Naive thymus-derived CD8-positive, alpha-beta T cell (primary cell): ENCODE results near the gene RAP1B. TPM values are rescaled to one million over a fixed set of nuclear protein-coding genes. Genes with fewer than 3 reads are reported as not detected.
A peak's percentile ranks its signal among the peaks of the same experiment; 100 is the strongest.

Source experiments
- ATAC-seq, 2 donors: fragments of 150-1000 bp; cut with Tn5 transposase in 1 of 2; sonication (Bioruptor Pico), chemical (Tn5 transposase) in 1 of 2; 1 replicate in 1 of 2; 2 replicates in 1 of 2; pipeline ENCODE4 v1.10.0; 2021; ENCODE audit warnings: mild to moderate bottlenecking in 2 of 2, moderate library complexity in 2 of 2
- POLR2A ChIA-PET: fragments of 350-600 bp; sonication (Branson Sonifier 250); formaldehyde crosslinking; loops from one replicate; lab custom pipeline; 2021; ENCODE audit warnings: antibody characterized with exemption; lab: Charles Lee
- DNase-seq, 10 donors: peaks; one replicate each; pipeline versions ENCODE4 v3.0.0 to v3.0.0-alpha.2; 2020 to 2022
- H3K27ac Mint-ChIP-seq, 10 donors: one replicate each; pipeline ENCODE4 v1.8.0; 2020 to 2022; ENCODE audit warnings: mild to moderate bottlenecking in 10 of 10, mixed read lengths in 10 of 10, moderate library complexity in 4 of 10, inconsistent platforms in 1 of 10
- H3K27me3 Mint-ChIP-seq, 5 donors: one replicate each; pipeline ENCODE4 v1.8.0; 2021 to 2022; ENCODE audit warnings: mixed read lengths in 5 of 5
- H3K36me3 Mint-ChIP-seq, 3 donors: one replicate each; pipeline ENCODE4 v1.8.0; 2020 to 2022; ENCODE audit warnings: mixed read lengths in 3 of 3, mild to moderate bottlenecking in 2 of 3, inconsistent platforms in 1 of 3
- H3K4me1 Mint-ChIP-seq, 4 donors: one replicate each; pipeline ENCODE4 v1.8.0; 2021 to 2022; ENCODE audit warnings: mixed read lengths in 4 of 4
- H3K4me3 Mint-ChIP-seq, 10 donors: one replicate each; pipeline ENCODE4 v1.8.0; 2020 to 2022; ENCODE audit warnings: mild to moderate bottlenecking in 10 of 10, mixed read lengths in 10 of 10, moderate library complexity in 6 of 10, inconsistent platforms in 1 of 10
- H3K9me3 Mint-ChIP-seq, 9 donors: one replicate each; pipeline ENCODE4 v1.8.0; 2020 to 2022; ENCODE audit warnings: mixed read lengths in 9 of 9, mild to moderate bottlenecking in 3 of 9, inconsistent platforms in 1 of 9, moderate library complexity in 1 of 9
- polyA plus RNA-seq, 3 donors: library from polyadenylated mRNA; unstranded; fragments of 300-500 nt; fragmentation: Illumina TruSeq; gene quantifications; one replicate each; pipeline ENCODE4 v1.2.3, GENCODE V29; 2021
- total RNA-seq, 8 experiments: library from RNA in 2 of 8; stranded (reverse) in 2 of 8; gene quantifications; one replicate each; pipeline ENCODE4 v1.2.3 and lab custom pipeline; 2021 to 2026

The RAP1B gene
- total and polyA plus RNA-seq, 5 experiments from 2014 or later: 254 to 708 (median 562) TPM

DNA sequence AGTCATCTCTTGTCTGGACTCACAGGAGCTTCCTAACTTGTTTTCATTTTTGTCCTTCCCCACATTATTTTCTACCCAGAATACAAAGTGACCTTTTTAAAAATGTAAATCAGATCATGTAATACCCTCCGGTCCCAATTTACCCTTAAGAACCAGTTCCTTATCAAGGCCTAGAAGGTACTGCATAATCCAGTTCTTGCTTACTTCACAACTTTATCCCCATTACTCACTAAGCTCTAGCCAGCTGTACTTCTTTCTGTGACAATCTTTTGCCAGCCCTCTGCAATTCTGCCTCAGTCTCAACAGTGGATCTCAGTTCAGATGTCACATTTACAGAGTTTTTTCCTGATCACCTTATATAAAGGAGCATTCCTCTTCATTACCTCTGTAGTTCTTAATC is 11.6 kb downstream of the RAP1B start:
- DNase-seq: no peak
- Mint-ChIP-seq H3K4me3 (peak overlapping the region; percentile 34 to 99 (median 66)), H3K4me1 (peaks cover 33 to 96% (median 90%) of the 10 kb centered on the region in 4 donors), H3K27me3 (no peaks in the 10 kb centered on the region), H3K9me3 (peaks cover 0 to 4% (median 0%) of the 10 kb centered on the region in 9 donors), H3K27ac (peak overlapping the region; percentile 37 to 98 (median 76)), H3K36me3 (peaks cover 16 to 73% (median 25%) of the 10 kb centered on the region in 3 donors)
- POLR2A ChIA-PET: interaction anchor here (1.3 kb wide), 1 partner anchor 31 kb away, joined by 3 read pairs; no protein-coding TSS in a partner anchor
- no peak for ATAC-seq

DNA sequence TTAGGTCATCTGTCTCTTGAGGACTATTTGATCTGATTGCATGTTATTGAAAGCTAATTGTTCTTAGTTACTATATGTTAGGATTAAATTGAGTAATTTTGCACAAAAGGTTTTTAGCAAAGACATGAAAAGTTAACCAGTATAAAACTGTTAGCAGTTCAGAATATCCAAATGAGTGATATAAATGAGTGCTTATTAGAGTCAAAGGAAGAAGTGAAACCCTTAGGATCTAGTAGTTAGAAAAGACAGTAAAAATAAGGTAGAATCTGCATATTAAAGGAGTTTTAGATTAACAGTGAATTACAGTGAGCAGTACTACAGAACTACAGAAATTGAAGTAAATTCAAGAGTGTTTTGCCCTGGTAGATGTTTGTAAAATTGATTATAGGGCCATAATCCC is 12.4 kb downstream of the RAP1B start:
- ATAC-seq: no peak
- Mint-ChIP-seq H3K4me1 (peaks cover 33 to 96% (median 88%) of the 10 kb centered on the region in 4 donors), H3K36me3 (peaks cover 21 to 75% (median 33%) of the 10 kb centered on the region in 3 donors), H3K27me3 (no peaks in the 10 kb centered on the region), H3K9me3 (peaks cover 0 to 11% (median 4%) of the 10 kb centered on the region in 9 donors), H3K27ac (peak overlapping the region; percentile 13 to 98 (median 73)), H3K4me3 (peak overlapping the region in 9 of 10 donors; percentile 2 to 99 (median 52))
- DNase-seq: no peak
- POLR2A ChIA-PET: interaction anchor here (0.8 to 1.3 kb wide), 2 partner anchors 29 to 31 kb away, joined by 3 read pairs; no protein-coding TSS in a partner anchor

- Mint-ChIP-seq H3K36me3 (peaks cover 21 to 72% (median 32%) of the 10 kb centered on the region in 3 donors), H3K4me3 (peak overlapping the region; percentile 8 to 99 (median 58)), H3K27ac (peak overlapping the region in 8 of 10 donors; percentile 70 to 98 (median 76)), H3K9me3 (peaks cover 0 to 15% (median 4%) of the 10 kb centered on the region in 9 donors), H3K4me1 (peaks cover 35 to 93% (median 84%) of the 10 kb centered on the region in 4 donors), H3K27me3 (no peaks in the 10 kb centered on the region)
- ATAC-seq: no peak
- no peak for DNase-seq
- POLR2A ChIA-PET: interaction anchor here (0.7 to 1.4 kb wide), 3 partner anchors 9 to 122 kb away, joined by 3 to 5 read pairs (median 3); no protein-coding TSS in a partner anchor
These were observed 13.3 kb downstream of the RAP1B start for GRCh38 chr12:68623984-68624383.

GRCh38 chr12:68624933-68625332 is 14.2 kb downstream of the RAP1B start:
- H3K9me3 Mint-ChIP-seq: peaks cover 0 to 15% (median 4%) of the 10 kb centered on the region in 9 donors
- peak overlapping the region in 9 of 10 donors; percentile 19 to 99 (median 45) for H3K4me3 Mint-ChIP-seq
- DNase-seq (no peak), ATAC-seq (peak in 1 of 2 donors; percentile 29)
- peaks cover 21 to 71% (median 31%) of the 10 kb centered on the region in 3 donors for H3K36me3 Mint-ChIP-seq
- H3K4me1 Mint-ChIP-seq: peaks cover 37 to 93% (median 83%) of the 10 kb centered on the region in 4 donors
- H3K27me3 Mint-ChIP-seq: no peaks in the 10 kb centered on the region
- POLR2A ChIA-PET: interaction anchor here (1.4 kb wide), 1 partner anchor 8 kb away, joined by 3 read pairs; no protein-coding TSS in a partner anchor
- peak overlapping the region in 9 of 10 donors; percentile 0 to 84 (median 58) for H3K27ac Mint-ChIP-seq

DNA sequence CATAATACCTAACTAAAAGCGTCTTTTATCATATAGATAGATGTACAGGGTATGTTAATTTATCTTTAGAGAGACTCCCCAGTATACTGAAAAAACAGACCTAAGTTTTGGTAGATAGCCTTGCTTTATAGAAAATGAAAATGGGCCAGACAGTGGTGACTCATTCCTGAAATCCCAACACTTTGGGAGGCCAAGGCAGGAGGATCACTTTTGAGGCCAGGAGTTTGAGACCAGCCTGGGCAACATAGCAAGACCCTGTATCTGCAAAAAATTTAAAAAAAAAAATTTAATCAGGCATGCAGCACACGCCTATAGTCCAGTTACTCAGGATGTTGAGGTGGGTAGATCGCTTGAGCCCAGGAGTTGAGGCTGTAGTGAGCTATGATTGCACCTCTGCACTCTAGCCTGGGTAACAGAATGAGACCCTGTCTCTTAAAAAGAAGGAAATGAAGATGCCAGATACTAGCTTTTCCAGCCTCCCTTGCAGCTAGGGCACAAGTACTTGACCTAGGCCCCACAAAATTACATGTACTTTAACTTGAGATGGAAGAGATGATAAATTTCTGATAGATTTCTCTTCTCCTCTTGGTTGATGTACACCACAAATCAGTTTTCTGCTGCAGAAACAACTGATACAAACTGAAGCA is 17.1 kb downstream of the RAP1B start:
- Mint-ChIP-seq H3K27ac (peak overlapping the region in 8 of 10 donors; percentile 24 to 80 (median 48)), H3K27me3 (no peaks in the 10 kb centered on the region), H3K36me3 (peaks cover 21 to 83% (median 34%) of the 10 kb centered on the region in 3 donors), H3K4me3 (peak overlapping the region in 7 of 10 donors; percentile 23 to 51 (median 37)), H3K4me1 (peaks cover 29 to 91% (median 83%) of the 10 kb centered on the region in 4 donors), H3K9me3 (peaks cover 0 to 15% (median 4%) of the 10 kb centered on the region in 9 donors)
- DNase-seq: no peak
- no peak for ATAC-seq
- POLR2A ChIA-PET: interaction anchor here (1.0 to 2.0 kb wide), 4 partner anchors 11 to 36 kb away, joined by 3 to 7 read pairs (median 4); partner anchors contain the start of gene RAP1B

DNA sequence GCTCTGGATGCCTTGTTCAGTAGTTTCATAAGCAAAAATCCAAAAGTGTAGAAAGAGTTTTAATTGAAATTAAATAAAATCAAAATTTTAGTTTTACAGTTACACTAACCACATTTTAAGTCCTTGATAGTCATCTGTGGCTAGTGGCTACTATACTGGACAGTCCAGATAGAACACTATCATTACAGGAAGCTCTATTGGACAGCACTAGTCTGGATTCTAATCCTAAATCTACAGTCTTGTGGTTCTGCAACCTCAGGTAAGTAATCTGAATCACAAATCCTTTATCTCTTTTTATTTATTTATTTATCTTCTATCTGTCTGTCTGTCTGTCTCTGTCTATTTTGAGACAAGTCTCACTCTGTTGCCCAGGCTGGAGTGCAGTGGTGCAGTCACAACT is 18.0 kb downstream of the RAP1B start:
- Mint-ChIP-seq H3K27me3 (no peaks in the 10 kb centered on the region), H3K4me3 (peak overlapping the region; percentile 49 to 85 (median 78)), H3K9me3 (peaks cover 0 to 15% (median 4%) of the 10 kb centered on the region in 9 donors), H3K36me3 (peaks cover 21 to 79% (median 34%) of the 10 kb centered on the region in 3 donors), H3K27ac (peak overlapping the region; percentile 57 to 93 (median 80)), H3K4me1 (peaks cover 27 to 91% (median 83%) of the 10 kb centered on the region in 4 donors)
- POLR2A ChIA-PET: interaction anchor here (0.8 to 2.0 kb wide), 5 partner anchors 12 to 47 kb away, joined by 3 to 7 read pairs (median 3); partner anchors contain the start of gene RAP1B
- ATAC-seq: no peak
- DNase-seq: no peak

- Mint-ChIP-seq H3K9me3 (peaks cover 0 to 15% (median 4%) of the 10 kb centered on the region in 9 donors), H3K27ac (peak overlapping the region; percentile 71 to 84 (median 80)), H3K4me3 (peak overlapping the region; percentile 42 to 80 (median 66)), H3K4me1 (peaks cover 33 to 92% (median 84%) of the 10 kb centered on the region in 4 donors), H3K36me3 (peaks cover 19 to 77% (median 31%) of the 10 kb centered on the region in 3 donors), H3K27me3 (no peaks in the 10 kb centered on the region)
- ATAC-seq: peak; percentile 15 to 23
- POLR2A ChIA-PET: no interaction called here
- no peak for DNase-seq
These were observed 19.4 kb downstream of the RAP1B start for GRCh38 chr12:68630050-68630449.

- H3K4me1 Mint-ChIP-seq: peaks cover 33 to 93% (median 85%) of the 10 kb centered on the region in 4 donors
- H3K9me3 Mint-ChIP-seq: peaks cover 0 to 15% (median 4%) of the 10 kb centered on the region in 9 donors
- H3K4me3 Mint-ChIP-seq: peak overlapping the region; percentile 42 to 80 (median 66)
- peak overlapping the region; percentile 28 to 84 (median 78) for H3K27ac Mint-ChIP-seq
- POLR2A ChIA-PET: no interaction called here
- DNase-seq (no peak), ATAC-seq (no peak)
- peaks cover 16 to 77% (median 27%) of the 10 kb centered on the region in 3 donors for H3K36me3 Mint-ChIP-seq
- H3K27me3 Mint-ChIP-seq: no peaks in the 10 kb centered on the region
These were observed 19.9 kb downstream of the RAP1B start for GRCh38 chr12:68630598-68630997.

- Mint-ChIP-seq H3K36me3 (peaks cover 16 to 75% (median 26%) of the 10 kb centered on the region in 3 donors), H3K4me3 (peak overlapping the region in 9 of 10 donors; percentile 30 to 76 (median 49)), H3K27ac (peak overlapping the region in 9 of 10 donors; percentile 34 to 84 (median 72)), H3K9me3 (peaks cover 0 to 15% (median 4%) of the 10 kb centered on the region in 9 donors), H3K4me1 (peaks cover 33 to 94% (median 83%) of the 10 kb centered on the region in 4 donors), H3K27me3 (no peaks in the 10 kb centered on the region)
- POLR2A ChIA-PET: interaction anchor here (0.6 to 1.0 kb wide), 2 partner anchors 19 to 273 kb away, joined by 3 to 5 read pairs; no protein-coding TSS in a partner anchor
- no peak for DNase-seq
- no peak for ATAC-seq
These were observed 20.5 kb downstream of the RAP1B start for GRCh38 chr12:68631227-68631626.

- H3K9me3 Mint-ChIP-seq: peaks cover 0 to 9% (median 1%) of the 10 kb centered on the region in 9 donors
- DNase-seq: no peak
- peaks cover 29 to 94% (median 78%) of the 10 kb centered on the region in 4 donors for H3K4me1 Mint-ChIP-seq
- ATAC-seq: no peak
- peaks cover 3 to 70% (median 14%) of the 10 kb centered on the region in 3 donors for H3K36me3 Mint-ChIP-seq
- POLR2A ChIA-PET: interaction anchor here (0.6 to 0.8 kb wide), 3 partner anchors 8 to 64 kb away, joined by 3 to 6 read pairs (median 3); no protein-coding TSS in a partner anchor
- H3K27me3 Mint-ChIP-seq: no peaks in the 10 kb centered on the region
- peak overlapping the region in 9 of 10 donors; percentile 12 to 74 (median 49) for H3K4me3 Mint-ChIP-seq
- H3K27ac Mint-ChIP-seq: peak overlapping the region; percentile 9 to 84 (median 74)
These were observed 21.8 kb downstream of the RAP1B start for GRCh38 chr12:68632486-68632885.

GRCh38 chr12:68633614-68634558 is 23.2 kb downstream of the RAP1B start:
- POLR2A ChIA-PET: interaction anchor here (0.6 to 1.1 kb wide), 2 partner anchors 16 to 47 kb away, joined by 3 read pairs; no protein-coding TSS in a partner anchor
- Mint-ChIP-seq H3K36me3 (peaks cover 0 to 63% (median 3%) of the 10 kb centered on the region in 3 donors), H3K27me3 (no peaks in the 10 kb centered on the region), H3K9me3 (peaks cover 0 to 2% (median 0%) of the 10 kb centered on the region in 9 donors), H3K27ac (peak overlapping the region; percentile 36 to 89 (median 81)), H3K4me1 (peaks cover 33 to 97% (median 85%) of the 10 kb centered on the region in 4 donors), H3K4me3 (peak overlapping the region in 9 of 10 donors; percentile 26 to 75 (median 57))
- ATAC-seq (no peak), DNase-seq (no peak)
